Panc1 (cell line): Measurements from ENCODE around the gene NCOA3. TPM values are rescaled to one million over a fixed set of nuclear protein-coding genes. Genes with fewer than 3 reads are reported as not detected.

Source experiments
- ATAC-seq: fragments of 200-7000 bp; cut with Tn5 transposase; 2 replicates; pipeline ENCODE4 v1.9.1; 2020; ENCODE audit warnings: mild to moderate bottlenecking, moderate library complexity
- BruUV-seq: library from RNA; stranded (reverse); fragments of 400-500 nt; replicated peaks from 2 replicates; lab custom pipeline; 2021; lab: Mats Ljungman, UMichigan
- CTCF ChIA-PET: fragments of 300-600 bp; sonication (Branson Sonifier 250); formaldehyde crosslinking; loops from one replicate; lab custom pipeline; 2022; ENCODE audit warnings: antibody characterized with exemption; lab: Charles Lee
- POLR2A ChIA-PET: fragments of 300-600 bp; sonication (Branson Sonifier 250); formaldehyde crosslinking; loops from one replicate; lab custom pipeline; 2022; ENCODE audit warnings: antibody characterized with exemption; lab: Charles Lee
- DNase-seq: peaks from one replicate; pipeline ENCODE4 v3.0.0-alpha.2; 2010; ENCODE audit warnings: low read depth, low spot score
- H3K27ac ChIP-seq: 2 replicates; pipeline ENCODE4 v1.5.1; 2011; ENCODE audit warnings: mild to moderate bottlenecking, low read length, inconsistent platforms
- H3K27me3 ChIP-seq: fragments of 200-500 bp; sonication (Bioruptor generic); 2 replicates; pipeline ENCODE4 v1.6.0; 2014; ENCODE audit warnings: low read length, inconsistent platforms; ENCODE audit not compliant: control insufficient read depth, insufficient read depth
- H3K36me3 ChIP-seq: fragments of 200-500 bp; sonication (Bioruptor generic); 2 replicates; pipeline ENCODE4 v1.5.1; 2014; ENCODE audit warnings: inconsistent platforms, mild to moderate bottlenecking, low read length, moderate library complexity; ENCODE audit not compliant: control insufficient read depth, insufficient read depth
- H3K4me1 ChIP-seq: 2 replicates; pipeline ENCODE4 v1.5.1; 2011; ENCODE audit warnings: inconsistent platforms, mild to moderate bottlenecking, low read length, moderate library complexity; ENCODE audit not compliant: control insufficient read depth, insufficient read depth
- H3K4me3 ChIP-seq, 2 experiments: 2 replicates each; pipeline ENCODE4 v1.5.1; 2011 to 2012; ENCODE audit warnings: low read depth in 2 of 2, low read length in 2 of 2, mild to moderate bottlenecking in 2 of 2, inconsistent platforms in 1 of 2, moderate library complexity in 1 of 2
- H3K9me3 ChIP-seq: fragments of 200-500 bp; sonication (Bioruptor generic); 2 replicates; pipeline ENCODE4 v1.5.1; 2014; ENCODE audit warnings: low read depth, mild to moderate bottlenecking, inconsistent platforms, low read length, moderate library complexity; ENCODE audit not compliant: control insufficient read depth, insufficient read depth
- POLR2AphosphoS5 ChIP-seq: IDR thresholded peaks from 2 replicates; pipeline ENCODE4 v1.6.1; 2012; ENCODE audit warnings: mild to moderate bottlenecking, low read depth, low read length, moderate library complexity
- SIN3A ChIP-seq: IDR thresholded peaks from 2 replicates; pipeline ENCODE4 v1.6.1; 2012; ENCODE audit warnings: low read depth, mild to moderate bottlenecking, low read length, moderate library complexity, borderline replicate concordance; ENCODE audit not compliant: insufficient read depth
- TCF7L2 ChIP-seq: IDR thresholded peaks from 2 replicates; pipeline ENCODE4 v1.6.1; 2011; ENCODE audit warnings: mild to moderate bottlenecking, low read depth, low read length, inconsistent platforms
- in situ Hi-C: cut with HindIII; loops from 2 replicates; pipeline ENCODE4 v1.10.0; 2016; ENCODE audit warnings: low sequenced_read_pairs, low pct_unique_long_range_greater_than_20kb
- intact Hi-C: fragments of 100-400 bp; cut with micrococcal nuclease; formaldehyde crosslinking; loops from one replicate; pipeline ENCODE4 v1.10.0; 2022; ENCODE audit not compliant: unreplicated experiment
- total RNA-seq: library from RNA; stranded (reverse); gene quantifications from one replicate; pipeline ENCODE4 v1.2.1, GENCODE V29; 2021; ENCODE audit not compliant: unreplicated experiment
- TF ChIP-seq, protein P1 (sequence below), 2 experiments: IDR thresholded peaks; 2 replicates each; pipeline ENCODE4 v1.6.1; 2011 to 2012; ENCODE audit warnings: low read depth in 2 of 2, control low read depth in 1 of 2, low read length in 1 of 2, mild to moderate bottlenecking in 1 of 2, moderate library complexity in 1 of 2; ENCODE audit not compliant: insufficient read depth in 1 of 2
- TF ChIP-seq, protein P2 (sequence below): fragments of 450-650 bp; IDR thresholded peaks from 2 replicates; pipeline ENCODE4 v1.5.1; 2017; ENCODE audit warnings: mild to moderate bottlenecking

The NCOA3 gene
- total RNA-seq, 1 experiment from 2014 or later: 47.7 TPM

DNA sequence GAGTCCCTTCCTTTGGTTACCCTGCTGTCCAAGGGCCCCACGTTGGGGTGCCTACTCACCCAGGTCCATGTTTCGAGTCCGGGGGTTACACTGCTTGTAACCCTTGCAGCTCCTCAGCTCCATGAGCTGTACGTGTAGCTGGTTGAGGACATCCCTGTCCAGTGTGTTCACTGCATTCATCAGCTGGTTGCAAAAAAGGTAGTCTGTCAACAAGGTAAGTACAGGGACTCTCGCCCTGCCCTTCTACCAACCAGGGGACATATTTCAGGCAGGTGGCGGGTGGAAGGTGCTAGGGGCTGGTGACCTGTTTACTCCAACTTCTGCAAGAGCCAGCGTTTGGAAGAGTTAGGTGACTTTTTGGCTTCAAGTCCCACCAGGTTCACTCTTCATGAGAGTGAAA lies 160.0 kb downstream of the NCOA3 start:
- ATAC-seq: no peak

DNA sequence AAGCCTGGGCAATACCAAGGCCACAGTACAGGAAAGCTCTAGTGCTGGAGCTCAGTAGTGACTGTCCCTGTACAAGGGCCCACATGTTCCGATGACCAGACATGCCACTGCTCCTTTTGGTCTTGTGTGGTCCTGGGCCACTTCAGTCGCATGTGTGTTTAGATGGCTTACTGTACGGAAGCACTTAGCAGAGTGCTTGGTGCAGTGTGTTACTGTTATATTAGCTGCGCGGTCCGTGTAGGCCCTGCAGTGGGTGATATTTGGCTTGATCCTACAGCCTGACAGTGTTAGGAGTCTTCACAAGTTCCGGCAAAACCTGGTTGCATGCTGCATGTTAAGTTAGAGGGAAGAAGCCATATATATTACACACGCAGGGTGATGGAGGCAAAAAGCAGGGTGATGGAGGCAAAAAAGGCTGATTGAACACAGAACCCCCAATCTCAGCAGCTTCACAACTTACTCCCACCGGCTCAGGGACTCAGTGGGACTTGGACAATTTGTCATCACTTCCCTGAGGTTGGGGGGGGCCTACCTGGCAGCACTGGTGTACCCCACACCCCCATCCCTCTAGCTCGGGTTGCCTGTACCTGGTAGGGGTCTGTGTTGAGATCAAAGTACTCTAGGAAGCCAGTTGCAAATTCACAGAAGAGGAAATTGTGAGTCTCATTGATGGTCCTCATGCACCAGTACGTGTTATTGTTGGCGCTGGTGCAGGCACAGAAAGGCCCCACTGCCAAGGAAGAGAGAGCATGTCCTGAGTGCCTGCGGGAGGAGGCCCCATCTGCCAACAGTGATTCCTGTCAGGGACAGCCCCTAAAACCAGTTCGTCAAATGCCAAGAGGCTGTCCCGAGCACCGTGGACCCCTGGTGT lies 161.0 kb downstream of the NCOA3 start:
- ChIA-PET POLR2A (no interaction called here), CTCF (interaction anchor here (1.3 kb wide), 1 partner anchor 958 kb away, joined by 3 read pairs; no protein-coding TSS in a partner anchor)
- no peaks in the 10 kb centered on the region for H3K27me3 ChIP-seq
- ATAC-seq (no peak), DNase-seq (no peak)
- TF ChIP-seq, protein P1, sequence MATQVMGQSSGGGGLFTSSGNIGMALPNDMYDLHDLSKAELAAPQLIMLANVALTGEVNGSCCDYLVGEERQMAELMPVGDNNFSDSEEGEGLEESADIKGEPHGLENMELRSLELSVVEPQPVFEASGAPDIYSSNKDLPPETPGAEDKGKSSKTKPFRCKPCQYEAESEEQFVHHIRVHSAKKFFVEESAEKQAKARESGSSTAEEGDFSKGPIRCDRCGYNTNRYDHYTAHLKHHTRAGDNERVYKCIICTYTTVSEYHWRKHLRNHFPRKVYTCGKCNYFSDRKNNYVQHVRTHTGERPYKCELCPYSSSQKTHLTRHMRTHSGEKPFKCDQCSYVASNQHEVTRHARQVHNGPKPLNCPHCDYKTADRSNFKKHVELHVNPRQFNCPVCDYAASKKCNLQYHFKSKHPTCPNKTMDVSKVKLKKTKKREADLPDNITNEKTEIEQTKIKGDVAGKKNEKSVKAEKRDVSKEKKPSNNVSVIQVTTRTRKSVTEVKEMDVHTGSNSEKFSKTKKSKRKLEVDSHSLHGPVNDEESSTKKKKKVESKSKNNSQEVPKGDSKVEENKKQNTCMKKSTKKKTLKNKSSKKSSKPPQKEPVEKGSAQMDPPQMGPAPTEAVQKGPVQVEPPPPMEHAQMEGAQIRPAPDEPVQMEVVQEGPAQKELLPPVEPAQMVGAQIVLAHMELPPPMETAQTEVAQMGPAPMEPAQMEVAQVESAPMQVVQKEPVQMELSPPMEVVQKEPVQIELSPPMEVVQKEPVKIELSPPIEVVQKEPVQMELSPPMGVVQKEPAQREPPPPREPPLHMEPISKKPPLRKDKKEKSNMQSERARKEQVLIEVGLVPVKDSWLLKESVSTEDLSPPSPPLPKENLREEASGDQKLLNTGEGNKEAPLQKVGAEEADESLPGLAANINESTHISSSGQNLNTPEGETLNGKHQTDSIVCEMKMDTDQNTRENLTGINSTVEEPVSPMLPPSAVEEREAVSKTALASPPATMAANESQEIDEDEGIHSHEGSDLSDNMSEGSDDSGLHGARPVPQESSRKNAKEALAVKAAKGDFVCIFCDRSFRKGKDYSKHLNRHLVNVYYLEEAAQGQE (IDR thresholded peaks at IDR 0.05; ENCODE audit: insufficient read depth in 1 of 2, low read depth in 2 of 2, low read length in 1 of 2): no peak
- TF ChIP-seq TCF7L2: no peak
- no peak for TF ChIP-seq POLR2AphosphoS5
- no peak for TF ChIP-seq SIN3A
- TF ChIP-seq, protein P2, sequence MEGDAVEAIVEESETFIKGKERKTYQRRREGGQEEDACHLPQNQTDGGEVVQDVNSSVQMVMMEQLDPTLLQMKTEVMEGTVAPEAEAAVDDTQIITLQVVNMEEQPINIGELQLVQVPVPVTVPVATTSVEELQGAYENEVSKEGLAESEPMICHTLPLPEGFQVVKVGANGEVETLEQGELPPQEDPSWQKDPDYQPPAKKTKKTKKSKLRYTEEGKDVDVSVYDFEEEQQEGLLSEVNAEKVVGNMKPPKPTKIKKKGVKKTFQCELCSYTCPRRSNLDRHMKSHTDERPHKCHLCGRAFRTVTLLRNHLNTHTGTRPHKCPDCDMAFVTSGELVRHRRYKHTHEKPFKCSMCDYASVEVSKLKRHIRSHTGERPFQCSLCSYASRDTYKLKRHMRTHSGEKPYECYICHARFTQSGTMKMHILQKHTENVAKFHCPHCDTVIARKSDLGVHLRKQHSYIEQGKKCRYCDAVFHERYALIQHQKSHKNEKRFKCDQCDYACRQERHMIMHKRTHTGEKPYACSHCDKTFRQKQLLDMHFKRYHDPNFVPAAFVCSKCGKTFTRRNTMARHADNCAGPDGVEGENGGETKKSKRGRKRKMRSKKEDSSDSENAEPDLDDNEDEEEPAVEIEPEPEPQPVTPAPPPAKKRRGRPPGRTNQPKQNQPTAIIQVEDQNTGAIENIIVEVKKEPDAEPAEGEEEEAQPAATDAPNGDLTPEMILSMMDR: no peak
- no peak overlapping the region for H3K27ac ChIP-seq
- no TSS peak for BruUV-seq
- in situ Hi-C loops: no loop called here
- no peak overlapping the region for H3K4me3 ChIP-seq
- H3K4me1 ChIP-seq: peaks cover 3% of the 10 kb centered on the region; the same call in 1 of the 2 replicates
- no peaks in the 10 kb centered on the region for H3K9me3 ChIP-seq
- no peaks in the 10 kb centered on the region for H3K36me3 ChIP-seq
- intact Hi-C loops: loop anchor here (5.0 kb wide), 1 partner anchor 960 kb away; no protein-coding TSS in a partner anchor

More for the DNA sequence above, 160.0 kb downstream of the NCOA3 start:
- Histone ChIP-seq H3K9me3 (no peaks in the 10 kb centered on the region), H3K4me3 (no peak overlapping the region), H3K36me3 (no peaks in the 10 kb centered on the region; the same call in 1 of the 2 replicates), H3K27ac (no peak overlapping the region), H3K27me3 (no peaks in the 10 kb centered on the region), H3K4me1 (peaks cover 3% of the 10 kb centered on the region; the same call in 1 of the 2 replicates)
- POLR2A ChIA-PET: no interaction called here
- in situ Hi-C loops (no loop called here), intact Hi-C loops (loop anchor here (5.0 kb wide), 1 partner anchor 961 kb away; no protein-coding TSS in a partner anchor)
- CTCF ChIA-PET: interaction anchor here (1.3 kb wide), 1 partner anchor 959 kb away, joined by 3 read pairs; no protein-coding TSS in a partner anchor
- no TSS peak for BruUV-seq
- no peak for DNase-seq
- TF ChIP-seq TCF7L2 (no peak), SIN3A (no peak), POLR2AphosphoS5 (no peak)
- TF ChIP-seq, protein P1 (IDR thresholded peaks at IDR 0.05; ENCODE audit: insufficient read depth in 1 of 2, low read depth in 2 of 2, low read length in 1 of 2): no peak
- TF ChIP-seq, protein P2: no peak
